Ascending aorta (tissue), 2 donors: Measurements from ENCODE around the gene SETBP1. TPM values are rescaled to one million over a fixed set of nuclear protein-coding genes. Genes with fewer than 3 reads are reported as not detected.

Source experiments
- DNase-seq, 2 donors: peaks; one replicate each; pipeline ENCODE4 v3.0.0-alpha.2; 2019; ENCODE audit warnings: low spot score in 2 of 2
- H3K27ac ChIP-seq, 2 donors: fragments of 200-600 bp; sonication (generic); one replicate each; pipeline ENCODE4 v1.5.1; 2016 to 2017; ENCODE audit warnings: mild to moderate bottlenecking in 1 of 2
- H3K27me3 ChIP-seq: fragments of 200-600 bp; sonication (generic); one replicate; pipeline ENCODE4 v1.5.1; 2017
- H3K36me3 ChIP-seq, 2 donors: fragments of 200-600 bp; sonication (generic); one replicate each; pipeline ENCODE4 v1.5.1; 2016
- H3K4me1 ChIP-seq, 2 donors: fragments of 200-600 bp; sonication (generic); one replicate each; pipeline ENCODE4 v1.5.1; 2016 to 2017; ENCODE audit warnings: mild to moderate bottlenecking in 1 of 2
- H3K4me3 ChIP-seq, 2 donors: fragments of 200-600 bp; sonication (generic); one replicate each; pipeline ENCODE4 v1.5.1; 2016 to 2017; ENCODE audit warnings: mild to moderate bottlenecking in 1 of 2
- H3K9me3 ChIP-seq, 2 donors: fragments of 200-600 bp; sonication (generic); one replicate each; pipeline ENCODE4 v1.5.1; 2016
- intact Hi-C: fragments of 100-400 bp; cut with DNase I; formaldehyde crosslinking; loops from one replicate; pipeline ENCODE4 v1.15.1; 2023
- total RNA-seq: library from RNA; depleted of rRNA; stranded (reverse); fragments of >200 nt; gene quantifications from one replicate; pipeline ENCODE4 v1.1.0, GENCODE V29; 2016
- TF ChIP-seq, protein P1 (sequence below), 3 experiments: fragments of 200-600 bp in 2 of 3; fragments of 450-650 bp in 1 of 3; sonication (generic) in 2 of 3; IDR thresholded peaks; one replicate each; pipeline ENCODE4 v1.5.1; 2016 to 2019; ENCODE audit warnings: antibody characterized with exemption in 3 of 3, mild to moderate bottlenecking in 1 of 3, moderate library complexity in 1 of 3

The SETBP1 gene
- total RNA-seq, 1 donor from 2014 or later = 23.5 TPM

DNA sequence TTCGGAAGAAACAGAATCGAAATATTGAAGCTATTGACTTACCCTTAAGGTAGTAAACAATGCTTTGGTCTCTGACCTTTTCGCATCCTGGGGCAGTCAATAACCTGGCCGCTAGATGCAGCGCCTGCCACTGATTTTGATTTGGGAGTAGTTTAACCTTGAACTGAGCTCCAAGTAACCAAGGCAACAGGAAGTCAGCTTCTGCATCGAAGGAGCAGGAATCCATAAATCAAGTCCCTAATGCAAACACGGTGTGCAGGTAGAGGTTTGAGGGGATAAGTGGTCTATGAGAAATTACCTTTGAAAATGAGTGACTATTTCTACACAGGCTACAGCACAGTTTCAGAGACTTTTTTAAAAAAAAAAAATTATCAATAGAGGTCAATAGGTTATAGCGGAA, 353.5 kb downstream of the SETBP1 start:
- no peaks in the 10 kb centered on the region for H3K27me3 ChIP-seq
- no peak overlapping the region for H3K27ac ChIP-seq
- TF ChIP-seq, protein P1, sequence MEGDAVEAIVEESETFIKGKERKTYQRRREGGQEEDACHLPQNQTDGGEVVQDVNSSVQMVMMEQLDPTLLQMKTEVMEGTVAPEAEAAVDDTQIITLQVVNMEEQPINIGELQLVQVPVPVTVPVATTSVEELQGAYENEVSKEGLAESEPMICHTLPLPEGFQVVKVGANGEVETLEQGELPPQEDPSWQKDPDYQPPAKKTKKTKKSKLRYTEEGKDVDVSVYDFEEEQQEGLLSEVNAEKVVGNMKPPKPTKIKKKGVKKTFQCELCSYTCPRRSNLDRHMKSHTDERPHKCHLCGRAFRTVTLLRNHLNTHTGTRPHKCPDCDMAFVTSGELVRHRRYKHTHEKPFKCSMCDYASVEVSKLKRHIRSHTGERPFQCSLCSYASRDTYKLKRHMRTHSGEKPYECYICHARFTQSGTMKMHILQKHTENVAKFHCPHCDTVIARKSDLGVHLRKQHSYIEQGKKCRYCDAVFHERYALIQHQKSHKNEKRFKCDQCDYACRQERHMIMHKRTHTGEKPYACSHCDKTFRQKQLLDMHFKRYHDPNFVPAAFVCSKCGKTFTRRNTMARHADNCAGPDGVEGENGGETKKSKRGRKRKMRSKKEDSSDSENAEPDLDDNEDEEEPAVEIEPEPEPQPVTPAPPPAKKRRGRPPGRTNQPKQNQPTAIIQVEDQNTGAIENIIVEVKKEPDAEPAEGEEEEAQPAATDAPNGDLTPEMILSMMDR (IDR thresholded peaks at IDR 0.05) = no peak
- no peaks in the 10 kb centered on the region for H3K4me1 ChIP-seq
- intact Hi-C loops = no loop called here
- peaks cover 0 to 8% of the 10 kb centered on the region in 2 donors for H3K36me3 ChIP-seq
- no peak for DNase-seq
- H3K9me3 ChIP-seq = no peaks in the 10 kb centered on the region
- H3K4me3 ChIP-seq = no peak overlapping the region

DNA sequence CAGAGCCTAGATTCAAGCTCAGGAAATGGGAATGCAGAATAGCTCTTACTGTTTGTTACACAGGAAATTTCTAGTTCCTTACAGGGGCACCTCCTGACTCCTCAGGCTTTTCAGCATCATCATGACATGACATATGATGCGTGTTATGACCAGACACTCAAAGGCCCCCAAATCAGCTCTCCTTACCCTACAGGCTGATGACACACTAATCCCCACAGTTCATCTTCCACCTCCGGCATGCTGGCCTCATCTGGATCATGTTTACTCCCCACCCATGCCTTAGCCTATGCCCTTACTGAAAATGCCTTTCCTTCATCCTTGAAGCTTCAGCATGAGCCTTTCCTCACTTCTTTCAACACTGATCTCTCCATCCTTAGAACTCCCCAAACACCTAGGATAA, 356.9 kb downstream of the SETBP1 start:
- H3K27me3 ChIP-seq = no peaks in the 10 kb centered on the region
- TF ChIP-seq, protein P1 (IDR thresholded peaks at IDR 0.05) = no peak
- H3K9me3 ChIP-seq = no peaks in the 10 kb centered on the region
- peaks cover 0 to 19% of the 10 kb centered on the region in 2 donors for H3K36me3 ChIP-seq
- H3K4me3 ChIP-seq = no peak overlapping the region
- H3K27ac ChIP-seq = no peak overlapping the region
- intact Hi-C loops = no loop called here
- DNase-seq = no peak
- H3K4me1 ChIP-seq = no peaks in the 10 kb centered on the region

DNA sequence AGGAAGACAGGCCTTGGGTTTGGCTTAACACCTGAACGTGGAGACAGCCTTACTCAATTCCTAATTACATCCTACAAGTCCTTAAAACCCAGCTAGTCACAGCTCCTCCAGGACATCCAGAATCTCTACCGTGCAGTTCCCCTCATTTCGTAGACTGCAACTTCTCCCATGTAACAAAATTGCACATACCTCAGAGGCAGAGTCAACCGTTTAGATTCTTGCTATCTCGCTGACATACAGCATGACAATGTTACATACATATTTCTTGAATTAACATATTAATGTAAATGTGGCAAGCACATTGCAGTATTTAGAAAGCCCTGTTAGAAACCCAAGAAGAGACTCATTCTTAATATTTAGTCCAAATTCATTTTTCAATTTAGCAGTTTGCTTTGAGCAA, 358.7 kb downstream of the SETBP1 start:
- Histone ChIP-seq H3K27ac (no peak overlapping the region), H3K4me1 (no peaks in the 10 kb centered on the region), H3K36me3 (peaks cover 0 to 19% of the 10 kb centered on the region in 2 donors), H3K9me3 (no peaks in the 10 kb centered on the region), H3K4me3 (no peak overlapping the region), H3K27me3 (no peaks in the 10 kb centered on the region)
- no peak for DNase-seq
- TF ChIP-seq, protein P1 (IDR thresholded peaks at IDR 0.05) = no peak
- intact Hi-C loops = no loop called here

DNA sequence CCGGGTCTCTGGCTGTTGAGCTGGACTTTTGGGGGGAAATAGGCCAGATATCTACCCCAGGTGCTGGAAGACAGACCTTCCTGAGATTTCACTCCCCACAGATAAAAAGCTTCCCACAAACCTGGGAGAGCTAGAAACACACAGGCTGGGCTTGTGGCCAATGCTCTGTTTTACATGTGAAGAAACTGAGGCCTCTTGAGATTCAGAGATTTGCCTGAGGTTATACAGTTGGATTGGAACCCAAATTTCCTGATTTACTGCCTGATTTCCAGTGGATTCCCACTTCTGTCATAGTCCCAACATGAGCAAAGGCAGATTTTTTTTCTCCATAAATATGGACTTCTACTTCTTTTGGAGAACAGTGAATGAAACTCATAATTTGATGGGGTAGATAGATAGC, 360.2 kb downstream of the SETBP1 start:
- TF ChIP-seq, protein P1 (IDR thresholded peaks at IDR 0.05) = no peak
- peaks cover 4 to 19% of the 10 kb centered on the region in 2 donors for H3K36me3 ChIP-seq
- no peak overlapping the region for H3K27ac ChIP-seq
- DNase-seq = no peak
- no peaks in the 10 kb centered on the region for H3K9me3 ChIP-seq
- no peak overlapping the region for H3K4me3 ChIP-seq
- H3K4me1 ChIP-seq = no peaks in the 10 kb centered on the region
- no peaks in the 10 kb centered on the region for H3K27me3 ChIP-seq
- intact Hi-C loops = no loop called here

DNA sequence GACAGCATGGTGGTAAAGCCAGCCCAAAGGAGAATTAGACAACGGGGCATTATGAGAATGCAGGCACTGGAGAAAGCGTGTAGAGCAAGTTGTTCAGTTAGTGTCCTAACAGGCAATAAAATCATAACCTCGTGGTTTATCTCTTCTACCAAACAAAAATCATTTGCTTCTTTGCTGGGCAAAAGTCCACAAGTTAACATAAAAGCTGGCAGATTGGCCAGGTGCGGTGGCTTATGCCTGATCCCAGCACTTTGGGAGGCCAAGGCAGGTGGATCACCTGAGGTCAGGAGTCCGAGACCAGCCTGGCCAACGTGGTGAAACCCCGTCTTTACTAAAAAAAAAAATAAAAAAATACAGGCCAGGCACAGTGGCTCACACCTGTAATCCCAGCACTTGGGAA, 364.1 kb downstream of the SETBP1 start:
- H3K9me3 ChIP-seq = no peaks in the 10 kb centered on the region
- no peak overlapping the region for H3K27ac ChIP-seq
- H3K36me3 ChIP-seq = peaks cover 5 to 6% of the 10 kb centered on the region in 2 donors
- H3K4me1 ChIP-seq = no peaks in the 10 kb centered on the region
- no peak overlapping the region for H3K4me3 ChIP-seq
- DNase-seq = no peak
- intact Hi-C loops = no loop called here
- no peaks in the 10 kb centered on the region for H3K27me3 ChIP-seq
- TF ChIP-seq, protein P1 (IDR thresholded peaks at IDR 0.05) = no peak

DNA sequence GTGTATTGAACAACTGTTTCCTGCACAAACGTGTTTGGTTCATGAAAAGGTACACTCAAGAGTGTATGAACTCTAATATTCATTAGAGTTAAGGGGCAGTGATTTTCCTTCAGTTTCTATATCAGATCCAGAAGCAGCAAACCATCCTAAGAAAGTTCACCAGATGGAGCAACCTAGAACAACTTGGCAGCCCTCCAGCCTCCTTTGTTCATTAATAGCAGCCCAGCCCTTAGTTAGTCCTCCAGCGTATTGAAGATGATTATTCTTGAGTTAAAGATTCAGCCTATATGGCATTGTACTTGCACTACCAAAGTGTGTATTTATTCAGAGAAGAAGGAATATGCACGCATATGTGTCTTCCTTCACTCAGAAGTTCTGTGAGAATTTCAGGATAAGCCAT, 365.5 kb downstream of the SETBP1 start:
- H3K27ac ChIP-seq = no peak overlapping the region
- DNase-seq = no peak
- H3K36me3 ChIP-seq = peaks cover 0 to 5% of the 10 kb centered on the region in 2 donors
- no peaks in the 10 kb centered on the region for H3K27me3 ChIP-seq
- H3K4me3 ChIP-seq = no peak overlapping the region
- no peaks in the 10 kb centered on the region for H3K9me3 ChIP-seq
- no peaks in the 10 kb centered on the region for H3K4me1 ChIP-seq
- intact Hi-C loops = no loop called here
- TF ChIP-seq, protein P1 (IDR thresholded peaks at IDR 0.05) = no peak
